ENCODE results near the gene LRRC75A.

GRCh38 chr17:16460796-16461605, 31.0 kb downstream of the LRRC75A start:
- no peak for TF ChIP-seq POLR2A (IDR thresholded peaks at IDR 0.05)
- no peak for TF ChIP-seq CTCF (IDR thresholded peaks at IDR 0.05)

Measured in heart left ventricle (tissue), 13 donors.